ENCODE results near the gene CDS2.

GRCh38 chr20:5096463-5096862, 30.3 kb upstream of the CDS2 start:
- TF ChIP-seq CTCF (IDR thresholded peaks at IDR 0.05; ENCODE audit: low read depth, low read length, missing input control) (no peak), RAD21 (IDR thresholded peaks at IDR 0.05) (no peak), JUND (IDR thresholded peaks at IDR 0.05) (no peak), GABPA (IDR thresholded peaks at IDR 0.05 in 1 of 2, conservative IDR thresholded peaks at IDR 0.05 in 1 of 2) (no peak), TAF1 (conservative IDR thresholded peaks at IDR 0.05) (no peak), SP1 (IDR thresholded peaks at IDR 0.05) (no peak)
- TF ChIP-seq, protein P1, sequence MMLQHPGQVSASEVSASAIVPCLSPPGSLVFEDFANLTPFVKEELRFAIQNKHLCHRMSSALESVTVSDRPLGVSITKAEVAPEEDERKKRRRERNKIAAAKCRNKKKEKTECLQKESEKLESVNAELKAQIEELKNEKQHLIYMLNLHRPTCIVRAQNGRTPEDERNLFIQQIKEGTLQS (IDR thresholded peaks at IDR 0.05) = no peak
